IPS DF 6.9 (cell line): ENCODE data around the gene ZNF518A.
"Not testable (repeated sequence)": the region's sequence is repeated elsewhere in the genome, so short reads cannot be mapped to it uniquely, and the experiment has no call there.

Experiments
- DNase-seq: peaks from one replicate; pipeline ENCODE4 v3.0.0-alpha.2; 2013; ENCODE audit warnings: low read depth, low spot score
- H3K27ac ChIP-seq: one replicate; pipeline ENCODE4 v1.5.1; 2013; ENCODE audit warnings: low read length, control low read depth
- H3K27me3 ChIP-seq: 2 replicates; pipeline ENCODE4 v1.6.1; 2013; ENCODE audit warnings: mild to moderate bottlenecking, low read length; ENCODE audit not compliant: control insufficient read depth, insufficient read depth
- H3K36me3 ChIP-seq: 2 replicates; pipeline ENCODE4 v1.6.1; 2013; ENCODE audit warnings: low read length; ENCODE audit not compliant: control insufficient read depth, insufficient read depth
- H3K4me1 ChIP-seq: 2 replicates; pipeline ENCODE4 v1.6.1; 2013; ENCODE audit warnings: low read length; ENCODE audit not compliant: control insufficient read depth, insufficient read depth
- H3K4me3 ChIP-seq: 2 replicates; pipeline ENCODE4 v1.5.1; 2013; ENCODE audit warnings: mild to moderate bottlenecking, low read length
- H3K9me3 ChIP-seq: 2 replicates; pipeline ENCODE4 v1.6.1; 2013; ENCODE audit warnings: low read length, inconsistent platforms; ENCODE audit not compliant: control insufficient read depth, insufficient read depth
- WGBS: extraction: QIAGEN DNeasy Blood & Tissue Kit; methylation state at CpG from one replicate; pipeline ENCODE4 v1.1.7; 2013; ENCODE audit warnings: mixed read lengths, missing lambda C conversion rate; ENCODE audit not compliant: insufficient read length, insufficient coverage; 5-methylcytosine and 5-hydroxymethylcytosine counted together

ZNF518A gene

GRCh38 chr10:96189505-96189904, 59.4 kb downstream of the ZNF518A start:
- not testable (repeated sequence) for H3K36me3 ChIP-seq, H3K27me3 ChIP-seq, H3K27ac ChIP-seq, H3K4me1 ChIP-seq, H3K4me3 ChIP-seq, H3K9me3 ChIP-seq, DNase-seq
- WGBS: no CpG with 5 or more reads among the region's 1 CpG

GRCh38 chr10:96201525-96201924, 71.4 kb downstream of the ZNF518A start:
- DNase-seq: no peak
- 0 out of 2 replicates have a peak, but pooled peaks cover 2% of the 10 kb centered on the region for H3K4me1 ChIP-seq
- no peaks in the 10 kb centered on the region for H3K36me3 ChIP-seq
- H3K27me3 ChIP-seq: no peaks in the 10 kb centered on the region
- no peak overlapping the region for H3K4me3 ChIP-seq
- H3K9me3 ChIP-seq: no peaks in the 10 kb centered on the region
- no peak overlapping the region for H3K27ac ChIP-seq
- no CpG with 5 or more reads among the region's 1 CpG for WGBS

- Histone ChIP-seq H3K36me3 (no peaks in the 10 kb centered on the region), H3K27me3 (no peaks in the 10 kb centered on the region), H3K27ac (no peak overlapping the region), H3K9me3 (no peaks in the 10 kb centered on the region), H3K4me1 (0 out of 2 replicates have a peak, but pooled peaks cover 2% of the 10 kb centered on the region), H3K4me3 (no peak overlapping the region)
- no CpG with 5 or more reads among the region's 1 CpG for whole genome bisulfite sequencing
- no peak for DNase-seq
Observed at GRCh38 chr10:96205580-96205979, 75.5 kb downstream of the ZNF518A start.

GRCh38 chr10:96208271-96208670, 78.2 kb downstream of the ZNF518A start:
- H3K27me3 ChIP-seq: no peaks in the 10 kb centered on the region
- DNase-seq: no peak
- no peaks in the 10 kb centered on the region for H3K9me3 ChIP-seq
- H3K27ac ChIP-seq: no peak overlapping the region
- no peak overlapping the region for H3K4me3 ChIP-seq
- no CpG with 5 or more reads among the region's 2 CpGs for WGBS
- no peaks in the 10 kb centered on the region for H3K36me3 ChIP-seq
- 0 out of 2 replicates have a peak, but pooled peaks cover 2% of the 10 kb centered on the region for H3K4me1 ChIP-seq

GRCh38 chr10:96208946-96209345, 78.8 kb downstream of the ZNF518A start:
- no peaks in the 10 kb centered on the region for H3K36me3 ChIP-seq
- H3K4me3 ChIP-seq: no peak overlapping the region
- 0 out of 2 replicates have a peak, but pooled peaks cover 2% of the 10 kb centered on the region for H3K4me1 ChIP-seq
- no peak for DNase-seq
- no CpG with 5 or more reads among the region's 5 CpGs for WGBS
- H3K9me3 ChIP-seq: no peaks in the 10 kb centered on the region
- no peaks in the 10 kb centered on the region for H3K27me3 ChIP-seq
- no peak overlapping the region for H3K27ac ChIP-seq

- Histone ChIP-seq H3K27ac (no peak overlapping the region), H3K9me3 (no peaks in the 10 kb centered on the region), H3K4me3 (no peak overlapping the region), H3K36me3 (no peaks in the 10 kb centered on the region), H3K4me1 (no peaks in the 10 kb centered on the region), H3K27me3 (no peaks in the 10 kb centered on the region)
- DNase-seq: no peak
Observed at GRCh38 chr10:96211764-96212163, 81.7 kb downstream of the ZNF518A start.

- Histone ChIP-seq H3K36me3 (no peaks in the 10 kb centered on the region), H3K4me3 (no peak overlapping the region), H3K27ac (no peak overlapping the region), H3K4me1 (no peaks in the 10 kb centered on the region), H3K9me3 (no peaks in the 10 kb centered on the region), H3K27me3 (no peaks in the 10 kb centered on the region)
- WGBS: no CpG with 5 or more reads among the region's 1 CpG
- no peak for DNase-seq
Observed at GRCh38 chr10:96212911-96213310, 82.8 kb downstream of the ZNF518A start.
